Measurements from ENCODE around the gene DCLRE1B. TPM values are rescaled to one million over a fixed set of nuclear protein-coding genes. Genes with fewer than 3 reads are reported as not detected.

Gene DCLRE1B
- total RNA-seq, 1 experiment from 2014 or later, result 18.4 TPM

DNA sequence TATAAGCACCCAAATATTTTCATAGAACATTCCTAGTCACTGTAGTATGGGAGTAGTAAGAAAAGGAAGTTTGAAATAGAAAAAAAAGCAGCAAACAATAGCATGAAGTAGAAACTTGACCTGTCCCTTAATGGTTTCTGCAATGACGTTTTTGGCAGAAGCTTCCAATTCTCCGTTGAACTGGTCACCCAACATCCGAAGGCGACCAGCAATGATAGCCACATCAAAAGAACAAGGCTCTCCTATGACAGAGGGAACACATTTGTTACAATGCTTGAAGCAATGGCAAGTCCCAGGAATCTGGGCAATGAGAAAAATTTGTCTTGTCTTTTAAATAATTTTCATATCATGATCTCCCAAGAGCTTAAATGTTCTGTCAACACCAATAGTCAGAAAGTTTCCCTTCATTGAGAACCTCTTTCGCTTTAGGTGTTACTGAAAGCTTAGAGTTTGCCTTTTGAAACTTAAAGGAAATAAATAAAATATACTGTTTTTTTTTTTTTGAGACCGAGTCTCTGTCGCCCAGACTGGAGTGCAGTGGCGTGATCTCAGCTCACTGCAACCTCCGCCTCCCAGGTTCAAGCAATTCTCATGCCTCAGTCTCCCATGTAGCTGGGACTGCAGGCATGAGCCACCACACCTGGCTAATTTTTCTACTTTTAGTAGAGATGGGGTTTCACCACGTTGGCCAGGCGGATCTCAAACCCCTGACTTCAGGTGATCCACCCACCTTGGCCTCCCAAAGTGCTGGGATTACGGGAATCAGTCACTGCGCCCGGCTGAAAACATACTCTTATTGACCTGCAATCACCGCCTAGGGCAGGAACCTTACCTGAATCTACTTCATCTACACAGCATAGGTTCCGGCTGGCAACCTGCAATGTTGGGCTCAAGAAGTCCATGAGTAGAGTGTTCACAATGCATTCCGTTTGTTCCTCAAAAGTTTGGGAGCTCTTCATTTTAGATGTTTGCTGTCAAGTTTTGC lies 18.4 kb upstream of the DCLRE1B start:
- no peak for DNase-seq (ENCODE audit: low read depth)

- no peak for DNase-seq (ENCODE audit: low read depth)
These were observed 17.5 kb upstream of the DCLRE1B start, which contains the start of gene BCL2L15 for GRCh38 chr1:113887402-113888175. TSS of gene BCL2L15 (minus strand) at chr1:113887581. CDS start at chr1:113887375, 206 bp downstream.

- no peak for DNase-seq (ENCODE audit: low read depth)
These were observed 14.3 kb upstream of the DCLRE1B start for GRCh38 chr1:113890816-113891215.

GRCh38 chr1:113891631-113892220 lies 13.4 kb upstream of the DCLRE1B start:
- no peak for DNase-seq (ENCODE audit: low read depth)

GRCh38 chr1:113893267-113893666 lies 11.9 kb upstream of the DCLRE1B start:
- DNase-seq (ENCODE audit: low read depth), result no peak

GRCh38 chr1:113895098-113895497 lies 10.0 kb upstream of the DCLRE1B start:
- no peak for DNase-seq (ENCODE audit: low read depth)

DNA sequence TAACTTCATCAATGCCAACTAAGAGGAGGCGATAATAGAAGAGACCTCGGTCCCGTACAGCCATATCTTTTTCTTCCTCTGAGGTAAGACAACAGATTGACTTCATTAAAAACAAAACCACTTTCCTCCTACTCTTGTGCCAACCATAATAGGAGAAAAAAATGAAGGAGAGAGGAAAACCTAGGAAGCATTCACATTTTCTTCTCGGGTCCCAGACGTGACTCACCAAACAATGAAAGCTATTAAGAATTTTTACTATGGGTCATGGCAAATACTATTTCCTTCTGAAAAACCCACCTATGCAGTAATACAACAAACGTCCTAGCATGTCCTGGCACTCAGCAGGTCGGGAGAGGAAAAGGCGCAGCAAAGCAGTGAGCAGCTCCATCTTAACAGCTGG lies 9.2 kb upstream of the DCLRE1B start:
- DNase-seq (ENCODE audit: low read depth), result no peak

GRCh38 chr1:113898241-113898814 lies 6.8 kb upstream of the DCLRE1B start:
- DNase-seq (ENCODE audit: low read depth), result no peak

DNA sequence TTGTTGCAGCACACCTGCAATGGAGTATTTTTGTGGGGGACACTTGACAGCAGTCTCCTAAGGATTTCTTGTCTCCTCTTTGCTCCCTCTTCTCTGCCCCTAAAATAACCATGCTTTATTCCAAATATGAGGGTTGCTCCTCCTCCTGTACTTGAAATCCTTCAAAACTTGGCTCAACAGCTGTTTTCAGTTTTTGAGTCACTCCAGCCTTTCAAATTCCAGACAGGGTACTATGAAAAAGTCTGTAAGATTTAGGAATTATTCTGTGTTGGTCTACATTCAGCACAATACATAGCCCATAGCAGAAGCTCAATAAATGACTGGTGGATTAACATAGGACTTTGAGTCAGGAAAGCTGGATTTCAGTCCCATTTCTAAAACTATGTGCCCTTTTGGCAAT lies 6.0 kb upstream of the DCLRE1B start:
- DNase-seq (ENCODE audit: low read depth), result peak; percentile 68

DNA sequence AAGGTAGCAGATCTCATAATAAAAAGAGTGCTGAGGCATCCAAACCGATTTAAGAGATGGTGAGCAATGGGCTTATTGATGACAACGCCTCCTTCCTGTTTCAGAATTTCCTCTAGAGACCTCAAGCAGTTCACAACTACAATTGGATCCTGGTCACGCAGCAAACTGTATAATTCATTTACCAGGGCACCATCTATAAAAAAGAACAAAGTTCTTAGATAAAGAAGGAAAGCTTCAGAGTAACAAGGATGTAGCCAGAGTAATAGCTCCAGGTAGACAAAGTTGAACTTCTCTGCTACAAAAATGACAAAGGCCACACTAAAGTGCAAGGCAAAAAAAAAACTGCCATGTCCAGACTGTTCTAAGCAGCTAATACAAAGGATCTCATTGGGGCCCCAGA lies 3.9 kb upstream of the DCLRE1B start:
- DNase-seq (ENCODE audit: low read depth), result no peak

GRCh38 chr1:113903501-113904292 lies 1.4 kb upstream of the DCLRE1B start:
- no peak for DNase-seq (ENCODE audit: low read depth)

DNA sequence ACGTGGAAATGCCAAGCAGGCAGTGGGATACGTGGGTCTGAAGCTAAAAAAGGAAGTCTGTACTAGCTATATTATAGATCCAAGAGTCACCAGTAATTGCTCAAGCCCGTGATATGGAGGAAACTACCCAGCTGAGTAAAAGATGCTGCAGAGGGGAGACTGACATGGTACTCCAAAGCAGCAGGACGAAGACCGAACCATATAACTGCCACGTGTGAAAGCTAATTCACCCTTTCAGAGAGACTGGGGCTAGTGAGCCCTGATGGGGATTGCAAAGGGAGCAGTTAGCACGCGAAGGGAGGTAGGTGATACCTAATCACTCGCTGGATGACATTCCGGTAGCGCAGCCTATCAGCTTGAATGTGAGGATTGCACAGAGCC lies 843 bp upstream of the DCLRE1B start:
- no peak for DNase-seq (ENCODE audit: low read depth)

DNA sequence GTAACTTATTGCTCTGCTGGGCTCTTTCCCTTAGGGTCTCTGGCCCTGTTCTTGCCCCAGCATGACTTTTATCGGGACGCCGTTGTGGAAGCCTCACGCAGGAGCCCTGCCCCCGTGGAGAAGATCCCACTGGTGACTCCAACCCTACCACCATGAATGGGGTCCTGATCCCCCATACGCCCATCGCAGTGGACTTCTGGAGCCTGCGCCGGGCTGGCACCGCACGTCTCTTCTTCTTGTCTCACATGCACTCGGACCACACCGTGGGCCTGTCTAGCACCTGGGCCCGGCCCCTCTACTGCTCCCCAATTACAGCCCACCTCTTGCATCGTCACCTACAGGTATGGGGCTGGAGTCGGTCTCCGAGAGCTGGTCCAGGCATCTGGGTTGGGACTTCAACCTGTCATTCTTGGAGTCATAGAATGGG lies 322 bp downstream of the DCLRE1B start:
- DNase-seq (ENCODE audit: low read depth), result no peak

- DNase-seq (ENCODE audit: low read depth), result peak; percentile 91
These were observed 7.6 kb downstream of the DCLRE1B start for GRCh38 chr1:113912594-113913311.

- DNase-seq (ENCODE audit: low read depth), result no peak
These were observed 8.2 kb downstream of the DCLRE1B start for GRCh38 chr1:113913312-113913668.

- DNase-seq (ENCODE audit: low read depth), result no peak
These were observed 8.9 kb downstream of the DCLRE1B start for GRCh38 chr1:113913887-113914664.

GRCh38 chr1:113916974-113917373 lies 11.8 kb downstream of the DCLRE1B start:
- DNase-seq (ENCODE audit: low read depth), result no peak

GRCh38 chr1:113917400-113918082 lies 12.4 kb downstream of the DCLRE1B start:
- DNase-seq (ENCODE audit: low read depth), result peak; percentile 55

- DNase-seq (ENCODE audit: low read depth), result no peak
These were observed 13.1 kb downstream of the DCLRE1B start for GRCh38 chr1:113918243-113918642.

Measured in LHCN-M2 (cell line).